ENCODE measurements around the gene CDH5.

DNA sequence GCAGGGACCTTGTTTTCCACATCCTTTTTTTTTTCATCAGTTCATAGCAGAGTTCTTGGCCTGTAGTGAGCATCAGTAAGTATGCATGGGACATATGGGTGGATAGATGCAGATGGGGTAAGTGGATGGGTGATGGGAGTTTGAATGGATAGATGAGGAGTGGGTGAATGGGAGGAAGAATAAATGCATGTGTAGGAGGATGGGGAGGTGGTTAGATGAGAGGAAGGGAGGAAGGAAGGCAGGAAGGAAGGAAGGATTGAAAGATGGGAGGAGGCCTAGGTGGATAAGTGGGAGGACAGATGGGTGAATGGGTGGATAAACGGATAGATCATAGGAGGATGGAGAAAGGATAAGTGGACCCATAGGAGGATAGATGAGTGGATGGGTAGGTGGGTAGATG lies 56.7 kb downstream of the CDH5 start:
- TF ChIP-seq, protein P1, sequence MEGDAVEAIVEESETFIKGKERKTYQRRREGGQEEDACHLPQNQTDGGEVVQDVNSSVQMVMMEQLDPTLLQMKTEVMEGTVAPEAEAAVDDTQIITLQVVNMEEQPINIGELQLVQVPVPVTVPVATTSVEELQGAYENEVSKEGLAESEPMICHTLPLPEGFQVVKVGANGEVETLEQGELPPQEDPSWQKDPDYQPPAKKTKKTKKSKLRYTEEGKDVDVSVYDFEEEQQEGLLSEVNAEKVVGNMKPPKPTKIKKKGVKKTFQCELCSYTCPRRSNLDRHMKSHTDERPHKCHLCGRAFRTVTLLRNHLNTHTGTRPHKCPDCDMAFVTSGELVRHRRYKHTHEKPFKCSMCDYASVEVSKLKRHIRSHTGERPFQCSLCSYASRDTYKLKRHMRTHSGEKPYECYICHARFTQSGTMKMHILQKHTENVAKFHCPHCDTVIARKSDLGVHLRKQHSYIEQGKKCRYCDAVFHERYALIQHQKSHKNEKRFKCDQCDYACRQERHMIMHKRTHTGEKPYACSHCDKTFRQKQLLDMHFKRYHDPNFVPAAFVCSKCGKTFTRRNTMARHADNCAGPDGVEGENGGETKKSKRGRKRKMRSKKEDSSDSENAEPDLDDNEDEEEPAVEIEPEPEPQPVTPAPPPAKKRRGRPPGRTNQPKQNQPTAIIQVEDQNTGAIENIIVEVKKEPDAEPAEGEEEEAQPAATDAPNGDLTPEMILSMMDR (IDR thresholded peaks at IDR 0.05): no peak
- TF ChIP-seq POLR2A (IDR thresholded peaks at IDR 0.05): no peak

Data from esophagus squamous epithelium (tissue), 4 donors.